ENCODE measurements around the gene PRG2.
"Not testable (repeated sequence)": the region's sequence is repeated elsewhere in the genome, so short reads cannot be mapped to it uniquely, and the experiment has no call there.

The PRG2 gene

DNA sequence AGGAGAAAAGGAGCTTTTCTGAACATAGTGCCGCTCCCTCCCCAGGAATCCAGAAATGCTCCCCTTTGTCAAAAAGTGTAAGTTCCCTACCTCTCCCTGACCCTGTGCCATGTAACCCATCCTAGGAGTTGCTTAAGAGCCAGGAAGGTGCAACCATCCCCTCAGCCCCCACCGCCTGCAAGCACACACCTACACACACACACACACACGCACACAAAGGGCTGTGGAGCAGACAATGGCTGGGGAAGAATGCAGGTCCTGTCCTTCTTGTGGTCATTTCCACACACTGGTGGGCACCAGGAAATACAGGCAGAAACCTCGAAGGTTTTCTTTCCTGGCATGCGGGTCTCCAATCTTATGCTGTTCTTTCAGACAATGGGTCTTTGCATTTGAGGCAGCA, 51.1 kb downstream of the PRG2 start:
- TF ChIP-seq ZNF70 (CRISPR knock-in tag; IDR thresholded peaks at IDR 0.05): no peak
- TF ChIP-seq ZNF565 (CRISPR knock-in tag; conservative IDR thresholded peaks at IDR 0.05; ENCODE audit: low read depth): no peak
- TF ChIP-seq SNAI2 (CRISPR knock-in tag; IDR thresholded peaks at IDR 0.05): no peak
- TF ChIP-seq BACH2 (CRISPR knock-in tag; IDR thresholded peaks at IDR 0.05; ENCODE audit: borderline replicate concordance): no peak
- TF ChIP-seq TOX (CRISPR knock-in tag; IDR thresholded peaks at IDR 0.05; ENCODE audit: borderline replicate concordance): no peak
- no peak for TF ChIP-seq ZFP3 (CRISPR knock-in tag; IDR thresholded peaks at IDR 0.05)
- TF ChIP-seq RARB (CRISPR knock-in tag; IDR thresholded peaks at IDR 0.05): no peak
- TF ChIP-seq CSDC2 (CRISPR knock-in tag; IDR thresholded peaks at IDR 0.05): no peak
- TF ChIP-seq, protein P1, sequence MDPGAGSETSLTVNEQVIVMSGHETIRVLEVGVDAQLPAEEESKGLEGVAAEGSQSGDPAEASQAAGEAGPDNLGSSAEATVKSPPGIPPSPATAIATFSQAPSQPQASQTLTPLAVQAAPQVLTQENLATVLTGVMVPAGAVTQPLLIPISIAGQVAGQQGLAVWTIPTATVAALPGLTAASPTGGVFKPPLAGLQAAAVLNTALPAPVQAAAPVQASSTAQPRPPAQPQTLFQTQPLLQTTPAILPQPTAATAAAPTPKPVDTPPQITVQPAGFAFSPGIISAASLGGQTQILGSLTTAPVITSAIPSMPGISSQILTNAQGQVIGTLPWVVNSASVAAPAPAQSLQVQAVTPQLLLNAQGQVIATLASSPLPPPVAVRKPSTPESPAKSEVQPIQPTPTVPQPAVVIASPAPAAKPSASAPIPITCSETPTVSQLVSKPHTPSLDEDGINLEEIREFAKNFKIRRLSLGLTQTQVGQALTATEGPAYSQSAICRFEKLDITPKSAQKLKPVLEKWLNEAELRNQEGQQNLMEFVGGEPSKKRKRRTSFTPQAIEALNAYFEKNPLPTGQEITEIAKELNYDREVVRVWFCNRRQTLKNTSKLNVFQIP (CRISPR knock-in tag; IDR thresholded peaks at IDR 0.05; ENCODE audit: borderline replicate concordance, low read depth): no peak
- TF ChIP-seq PPARA (CRISPR knock-in tag; IDR thresholded peaks at IDR 0.05; ENCODE audit: borderline replicate concordance): no peak
- TF ChIP-seq ZNF8 (CRISPR knock-in tag; IDR thresholded peaks at IDR 0.05): no peak
- no peak for TF ChIP-seq PATZ1 (CRISPR knock-in tag; IDR thresholded peaks at IDR 0.05; ENCODE audit: borderline replicate concordance)
- no peak for TF ChIP-seq CSRNP3 (CRISPR knock-in tag; IDR thresholded peaks at IDR 0.05)
- no peak for TF ChIP-seq ESRRG (CRISPR knock-in tag; IDR thresholded peaks at IDR 0.05)
- no peak for TF ChIP-seq ARNTL (CRISPR knock-in tag; IDR thresholded peaks at IDR 0.05; ENCODE audit: borderline replicate concordance, low read depth)
- no peak for TF ChIP-seq ZC3H10 (CRISPR knock-in tag; IDR thresholded peaks at IDR 0.05)
- TF ChIP-seq TCF4 (CRISPR knock-in tag; IDR thresholded peaks at IDR 0.05; ENCODE audit: borderline replicate concordance): no peak
- no peak for TF ChIP-seq OSR1 (CRISPR knock-in tag; IDR thresholded peaks at IDR 0.05)
- ATAC-seq: no peak

- ATAC-seq: no peak
- TF ChIP-seq ISL1 (CRISPR knock-in tag; IDR thresholded peaks at IDR 0.05): no peak
- no peak for TF ChIP-seq RARB (CRISPR knock-in tag; IDR thresholded peaks at IDR 0.05)
- no peak for TF ChIP-seq OSR1 (CRISPR knock-in tag; IDR thresholded peaks at IDR 0.05)
- TF ChIP-seq ZC3H10 (CRISPR knock-in tag; IDR thresholded peaks at IDR 0.05): no peak
- TF ChIP-seq, protein P1 (CRISPR knock-in tag; IDR thresholded peaks at IDR 0.05; ENCODE audit: borderline replicate concordance, low read depth): no peak
- no peak for TF ChIP-seq BACH2 (CRISPR knock-in tag; IDR thresholded peaks at IDR 0.05; ENCODE audit: borderline replicate concordance)
Observed at GRCh38 chr11:57338142-57338541, 52.3 kb downstream of the PRG2 start, which contains the start of gene P2RX3. Gene P2RX3, plus strand, starts transcription at chr11:57338352. Its CDS starts 199 bp downstream, at chr11:57338551.

DNA sequence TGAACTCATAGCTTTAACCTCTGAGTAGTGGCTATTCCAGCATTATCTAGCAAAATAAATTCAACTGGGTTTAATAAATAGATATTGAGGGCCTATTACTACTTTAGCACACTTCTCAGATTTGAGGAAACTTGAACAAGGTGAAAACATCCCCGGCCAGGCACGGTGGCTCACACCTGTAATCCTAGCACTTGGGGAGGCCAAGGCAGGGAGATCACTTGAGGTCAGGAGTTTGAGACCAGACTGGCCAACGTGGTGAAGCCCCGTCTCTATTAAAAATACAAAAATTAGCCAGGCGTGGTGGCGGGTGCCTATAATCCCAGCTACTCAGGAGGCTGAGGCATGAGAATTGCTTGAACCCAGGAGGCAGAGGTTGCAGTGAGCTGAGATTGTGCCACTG, 53.6 kb downstream of the PRG2 start:
- ATAC-seq: not testable (repeated sequence)
